ENCODE data around the gene ULK1. TPM values are rescaled to one million over a fixed set of nuclear protein-coding genes. Genes with fewer than 3 reads are reported as not detected.

The ULK1 gene
- total RNA-seq, 1 experiment from 2014 or later = 72.1 TPM

DNA sequence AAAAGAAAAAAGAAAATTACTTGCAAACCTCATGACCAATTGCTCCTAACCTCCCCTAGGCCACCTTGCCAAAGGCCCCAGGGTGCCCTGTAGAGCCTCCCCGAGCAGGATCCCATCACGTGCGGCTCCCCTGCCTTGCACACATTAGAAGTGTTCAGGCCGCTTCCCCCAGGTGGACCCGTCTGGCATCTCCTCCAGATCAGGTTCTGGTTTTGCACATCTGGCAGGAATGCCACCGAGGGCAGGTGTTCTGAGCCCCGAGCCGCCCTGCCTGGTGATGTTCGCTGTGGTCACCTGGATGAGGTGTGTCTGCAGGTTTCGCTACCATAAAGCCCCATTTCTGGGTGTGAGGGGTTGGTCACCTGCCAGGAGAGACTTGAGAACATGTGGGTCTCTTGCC, 47.0 kb upstream of the ULK1 start:
- intact Hi-C loops (cut with micrococcal nuclease; ENCODE audit: unreplicated experiment) = no loop called here

DNA sequence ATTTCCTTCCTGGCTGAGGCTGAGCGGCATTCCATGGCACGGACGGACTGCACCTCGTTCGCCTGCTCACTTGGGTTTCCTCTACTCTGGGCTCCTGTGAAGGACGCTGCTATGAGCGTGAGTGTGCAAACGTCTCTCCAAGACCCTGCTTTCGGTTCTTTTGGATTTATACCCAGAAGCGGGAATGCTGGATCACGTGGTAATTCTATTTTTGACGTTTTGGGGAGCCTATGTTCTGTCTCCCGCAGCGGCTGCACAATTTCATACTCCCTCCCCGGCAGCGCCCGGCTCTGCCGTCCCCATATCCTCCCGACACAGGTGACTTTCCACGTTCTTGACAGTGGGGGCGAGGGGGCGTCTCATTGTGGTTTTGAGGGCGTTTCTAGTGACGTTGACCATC, 45.7 kb upstream of the ULK1 start:
- Histone ChIP-seq H3K4me3 (ENCODE audit: low read depth in 2 of 2, low read length in 2 of 2) (no peak overlapping the region), H3K36me3 (ENCODE audit: control insufficient read depth, insufficient read depth, low read length) (no peaks in the 10 kb centered on the region), H3K27ac (ENCODE audit: low read length) (no peak overlapping the region), H3K4me1 (ENCODE audit: control insufficient read depth, insufficient read depth, low read length) (no peaks in the 10 kb centered on the region; the same call in 1 of the 2 replicates), H3K27me3 (ENCODE audit: control insufficient read depth, insufficient read depth, low read length) (no peaks in the 10 kb centered on the region), H3K9me3 (ENCODE audit: control insufficient read depth, insufficient read depth, low read depth, low read length) (no peaks in the 10 kb centered on the region)
- no peak for ATAC-seq
- POLR2A ChIA-PET = no interaction called here
- DNase-seq (ENCODE audit: low read depth, low spot score) = no peak
- in situ Hi-C loops (cut with HindIII; ENCODE audit: low pct_unique_long_range_greater_than_20kb, low sequenced_read_pairs) = no loop called here
- no TSS peak for BruUV-seq (replicated peaks)
- no peak for TF ChIP-seq SIN3A (IDR thresholded peaks at IDR 0.05; ENCODE audit: borderline replicate concordance, insufficient read depth, low read depth, low read length)
- no peak for TF ChIP-seq TCF7L2 (IDR thresholded peaks at IDR 0.05; ENCODE audit: low read depth, low read length)
- TF ChIP-seq, protein P1, sequence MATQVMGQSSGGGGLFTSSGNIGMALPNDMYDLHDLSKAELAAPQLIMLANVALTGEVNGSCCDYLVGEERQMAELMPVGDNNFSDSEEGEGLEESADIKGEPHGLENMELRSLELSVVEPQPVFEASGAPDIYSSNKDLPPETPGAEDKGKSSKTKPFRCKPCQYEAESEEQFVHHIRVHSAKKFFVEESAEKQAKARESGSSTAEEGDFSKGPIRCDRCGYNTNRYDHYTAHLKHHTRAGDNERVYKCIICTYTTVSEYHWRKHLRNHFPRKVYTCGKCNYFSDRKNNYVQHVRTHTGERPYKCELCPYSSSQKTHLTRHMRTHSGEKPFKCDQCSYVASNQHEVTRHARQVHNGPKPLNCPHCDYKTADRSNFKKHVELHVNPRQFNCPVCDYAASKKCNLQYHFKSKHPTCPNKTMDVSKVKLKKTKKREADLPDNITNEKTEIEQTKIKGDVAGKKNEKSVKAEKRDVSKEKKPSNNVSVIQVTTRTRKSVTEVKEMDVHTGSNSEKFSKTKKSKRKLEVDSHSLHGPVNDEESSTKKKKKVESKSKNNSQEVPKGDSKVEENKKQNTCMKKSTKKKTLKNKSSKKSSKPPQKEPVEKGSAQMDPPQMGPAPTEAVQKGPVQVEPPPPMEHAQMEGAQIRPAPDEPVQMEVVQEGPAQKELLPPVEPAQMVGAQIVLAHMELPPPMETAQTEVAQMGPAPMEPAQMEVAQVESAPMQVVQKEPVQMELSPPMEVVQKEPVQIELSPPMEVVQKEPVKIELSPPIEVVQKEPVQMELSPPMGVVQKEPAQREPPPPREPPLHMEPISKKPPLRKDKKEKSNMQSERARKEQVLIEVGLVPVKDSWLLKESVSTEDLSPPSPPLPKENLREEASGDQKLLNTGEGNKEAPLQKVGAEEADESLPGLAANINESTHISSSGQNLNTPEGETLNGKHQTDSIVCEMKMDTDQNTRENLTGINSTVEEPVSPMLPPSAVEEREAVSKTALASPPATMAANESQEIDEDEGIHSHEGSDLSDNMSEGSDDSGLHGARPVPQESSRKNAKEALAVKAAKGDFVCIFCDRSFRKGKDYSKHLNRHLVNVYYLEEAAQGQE (IDR thresholded peaks at IDR 0.05; ENCODE audit: insufficient read depth in 1 of 2, low read depth in 2 of 2, low read length in 1 of 2) = no peak
- TF ChIP-seq, protein P2, sequence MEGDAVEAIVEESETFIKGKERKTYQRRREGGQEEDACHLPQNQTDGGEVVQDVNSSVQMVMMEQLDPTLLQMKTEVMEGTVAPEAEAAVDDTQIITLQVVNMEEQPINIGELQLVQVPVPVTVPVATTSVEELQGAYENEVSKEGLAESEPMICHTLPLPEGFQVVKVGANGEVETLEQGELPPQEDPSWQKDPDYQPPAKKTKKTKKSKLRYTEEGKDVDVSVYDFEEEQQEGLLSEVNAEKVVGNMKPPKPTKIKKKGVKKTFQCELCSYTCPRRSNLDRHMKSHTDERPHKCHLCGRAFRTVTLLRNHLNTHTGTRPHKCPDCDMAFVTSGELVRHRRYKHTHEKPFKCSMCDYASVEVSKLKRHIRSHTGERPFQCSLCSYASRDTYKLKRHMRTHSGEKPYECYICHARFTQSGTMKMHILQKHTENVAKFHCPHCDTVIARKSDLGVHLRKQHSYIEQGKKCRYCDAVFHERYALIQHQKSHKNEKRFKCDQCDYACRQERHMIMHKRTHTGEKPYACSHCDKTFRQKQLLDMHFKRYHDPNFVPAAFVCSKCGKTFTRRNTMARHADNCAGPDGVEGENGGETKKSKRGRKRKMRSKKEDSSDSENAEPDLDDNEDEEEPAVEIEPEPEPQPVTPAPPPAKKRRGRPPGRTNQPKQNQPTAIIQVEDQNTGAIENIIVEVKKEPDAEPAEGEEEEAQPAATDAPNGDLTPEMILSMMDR (IDR thresholded peaks at IDR 0.05) = no peak
- no peak for TF ChIP-seq POLR2AphosphoS5 (IDR thresholded peaks at IDR 0.05; ENCODE audit: low read depth, low read length)
- CTCF ChIA-PET = no interaction called here
- intact Hi-C loops (cut with micrococcal nuclease; ENCODE audit: unreplicated experiment) = no loop called here

More for the DNA sequence above, 47.0 kb upstream of the ULK1 start:
- Histone ChIP-seq H3K36me3 (ENCODE audit: control insufficient read depth, insufficient read depth, low read length) (no peaks in the 10 kb centered on the region), H3K4me1 (ENCODE audit: control insufficient read depth, insufficient read depth, low read length) (no peaks in the 10 kb centered on the region; the same call in 1 of the 2 replicates), H3K4me3 (ENCODE audit: low read depth in 2 of 2, low read length in 2 of 2) (no peak overlapping the region), H3K9me3 (ENCODE audit: control insufficient read depth, insufficient read depth, low read depth, low read length) (no peaks in the 10 kb centered on the region), H3K27ac (ENCODE audit: low read length) (no peak overlapping the region), H3K27me3 (ENCODE audit: control insufficient read depth, insufficient read depth, low read length) (no peaks in the 10 kb centered on the region)
- BruUV-seq (replicated peaks) = no TSS peak
- in situ Hi-C loops (cut with HindIII; ENCODE audit: low pct_unique_long_range_greater_than_20kb, low sequenced_read_pairs) = no loop called here
- ChIA-PET CTCF (no interaction called here), POLR2A (no interaction called here)
- DNase-seq (ENCODE audit: low read depth, low spot score) (no peak), ATAC-seq (no peak)
- TF ChIP-seq POLR2AphosphoS5 (IDR thresholded peaks at IDR 0.05; ENCODE audit: low read depth, low read length) (no peak), TCF7L2 (IDR thresholded peaks at IDR 0.05; ENCODE audit: low read depth, low read length) (no peak), SIN3A (IDR thresholded peaks at IDR 0.05; ENCODE audit: borderline replicate concordance, insufficient read depth, low read depth, low read length) (no peak)
- TF ChIP-seq, protein P1 (IDR thresholded peaks at IDR 0.05; ENCODE audit: insufficient read depth in 1 of 2, low read depth in 2 of 2, low read length in 1 of 2) = no peak
- TF ChIP-seq, protein P2 (IDR thresholded peaks at IDR 0.05) = no peak

Data from Panc1 (cell line).